ENCODE measurements around the gene ZMAT1. TPM values are rescaled to one million over a fixed set of nuclear protein-coding genes. Genes with fewer than 3 reads are reported as not detected.

ZMAT1 gene
- 0.01 to 0.02 TPM in 2 of 5 replicates, not detected in the others for total RNA-seq (2022; extraction: Qiagen RNA extraction)

DNA sequence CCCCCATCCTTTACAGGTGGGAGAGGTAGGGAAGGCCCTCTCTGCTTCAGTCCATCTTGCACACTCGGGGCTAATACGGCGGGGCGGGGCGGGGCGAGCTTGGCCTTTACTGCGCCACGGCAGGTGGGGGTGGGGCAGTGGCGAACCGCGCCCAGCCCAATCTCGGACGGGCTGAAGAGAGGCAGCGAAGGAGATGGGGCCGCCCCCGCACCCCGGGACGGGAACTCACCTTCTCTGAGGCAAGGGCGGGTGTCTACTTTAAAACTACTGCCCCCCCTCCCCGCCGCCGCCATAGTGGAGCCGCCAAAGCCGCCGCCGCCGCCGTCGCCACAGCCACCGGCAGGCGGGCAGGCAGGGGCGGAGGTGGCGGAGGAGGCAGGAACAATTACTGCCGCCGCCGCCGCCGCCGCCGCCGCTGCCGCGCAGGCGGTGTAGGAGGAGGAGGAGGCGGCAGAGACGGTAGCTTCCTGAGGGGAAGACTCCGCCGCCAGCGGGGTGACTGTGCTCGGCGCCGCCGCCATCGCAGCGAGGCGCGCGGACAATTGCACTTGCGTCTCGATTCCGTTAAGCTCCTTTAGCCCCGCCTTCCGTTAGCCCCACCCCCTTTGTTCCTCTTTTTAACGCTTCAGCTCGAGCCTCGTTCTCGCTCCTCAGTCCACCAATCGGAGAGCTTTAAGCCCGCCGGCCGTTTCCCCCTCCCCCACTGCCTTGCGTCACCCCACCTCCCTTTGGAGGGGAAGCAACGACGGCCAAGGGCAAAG lies at the start of gene ZMAT1:
ZMAT1 (minus strand) TSS at position 540 of the 761 bp plus-strand sequence; CDS start at position 521, 19 bp downstream.

Other genes with a start within 250 kb of the ZMAT1 start
- not detected in 5 replicates for gene TCEAL2, start 193.7 kb upstream of the ZMAT1 start, total RNA-seq (2022; extraction: Qiagen RNA extraction)
- gene TCEAL6, start 210.5 kb upstream of the ZMAT1 start, total RNA-seq (2022; extraction: Qiagen RNA extraction), result not detected in 5 replicates
- gene BEX5, start 223.9 kb upstream of the ZMAT1 start, total RNA-seq (2022; extraction: Qiagen RNA extraction), result not detected in 5 replicates